GM21360 (cell line): ENCODE data around the gene ADAMTS5.

ENCODE experiments used
- ATAC-seq: cut with Tn5 transposase; IDR thresholded peaks from one replicate; pipeline ENCODE4 v1.9.1; 2021; ENCODE audit warnings: mild to moderate bottlenecking, moderate library complexity; ENCODE audit not compliant: unreplicated experiment

Gene ADAMTS5

DNA sequence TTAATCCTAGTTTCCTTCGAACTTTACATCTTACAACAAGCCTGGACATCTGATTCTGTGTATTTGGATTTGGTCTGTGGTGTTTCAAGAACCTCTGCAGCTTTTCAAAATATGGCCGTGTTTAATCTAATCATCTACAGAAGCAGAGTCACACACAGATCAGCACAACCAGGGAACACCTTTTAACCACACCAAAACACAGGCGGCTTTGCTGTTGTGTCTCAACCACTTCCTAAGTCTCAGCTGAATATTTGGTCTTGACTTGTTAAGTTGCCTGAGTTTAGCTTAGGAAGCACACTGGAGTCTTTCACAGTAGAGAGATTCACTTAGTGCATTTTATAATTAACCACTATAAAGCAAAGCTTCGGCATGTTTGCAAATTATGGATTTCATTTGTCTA, 17.1 kb downstream of the ADAMTS5 start:
- no peak for ATAC-seq

DNA sequence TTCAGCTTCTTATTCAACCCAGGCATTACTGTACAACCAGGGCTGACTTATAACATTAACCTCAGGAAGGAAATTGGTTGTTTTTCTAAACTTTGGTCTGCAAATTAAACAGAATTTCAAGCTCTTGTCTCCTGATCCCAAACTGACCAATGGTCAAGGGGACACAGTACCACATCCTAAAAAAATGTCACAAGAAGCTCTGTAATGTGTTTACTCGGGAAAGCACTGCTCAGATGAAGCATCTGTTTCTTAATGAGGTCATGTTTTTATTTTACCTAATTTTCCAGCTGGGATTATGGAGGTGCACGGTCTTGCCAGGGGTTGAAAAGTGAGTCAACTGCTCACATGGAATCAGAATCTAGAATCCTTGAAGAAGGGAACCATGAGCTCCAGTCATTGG, 18.7 kb downstream of the ADAMTS5 start:
- no peak for ATAC-seq

DNA sequence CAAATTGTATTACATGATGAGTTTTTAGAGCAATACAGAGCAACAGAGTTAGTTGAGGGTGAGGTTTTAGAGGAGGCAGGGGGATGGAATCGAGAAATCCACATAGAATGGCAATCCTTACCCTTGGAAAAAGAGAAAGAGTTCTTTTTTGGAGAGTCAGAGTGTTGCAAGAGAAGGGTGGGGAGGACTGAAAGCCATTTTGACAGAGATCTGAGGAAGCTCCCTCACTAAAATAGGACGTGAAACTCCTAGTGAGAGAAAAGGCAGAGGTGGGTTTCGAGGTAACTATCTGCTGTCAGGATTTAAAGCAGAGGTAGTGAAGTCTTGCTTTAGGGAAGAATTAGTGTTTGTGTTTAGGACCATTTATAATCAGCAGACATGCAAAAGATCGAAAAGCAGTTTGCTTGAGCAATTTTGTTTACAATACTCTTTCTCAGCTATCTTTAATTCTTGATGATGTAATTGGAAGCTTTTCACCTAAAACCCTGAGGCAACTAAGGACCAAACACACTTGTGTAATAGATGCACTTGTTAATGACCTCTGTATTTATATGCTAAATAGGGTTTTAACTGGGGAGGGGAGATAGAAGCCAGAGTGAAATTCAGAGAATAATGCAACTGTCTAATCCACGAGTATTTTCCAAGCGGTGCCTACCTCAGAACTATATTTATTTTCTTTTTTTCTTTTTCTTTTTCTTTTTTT, 20.0 kb downstream of the ADAMTS5 start:
- no peak for ATAC-seq

DNA sequence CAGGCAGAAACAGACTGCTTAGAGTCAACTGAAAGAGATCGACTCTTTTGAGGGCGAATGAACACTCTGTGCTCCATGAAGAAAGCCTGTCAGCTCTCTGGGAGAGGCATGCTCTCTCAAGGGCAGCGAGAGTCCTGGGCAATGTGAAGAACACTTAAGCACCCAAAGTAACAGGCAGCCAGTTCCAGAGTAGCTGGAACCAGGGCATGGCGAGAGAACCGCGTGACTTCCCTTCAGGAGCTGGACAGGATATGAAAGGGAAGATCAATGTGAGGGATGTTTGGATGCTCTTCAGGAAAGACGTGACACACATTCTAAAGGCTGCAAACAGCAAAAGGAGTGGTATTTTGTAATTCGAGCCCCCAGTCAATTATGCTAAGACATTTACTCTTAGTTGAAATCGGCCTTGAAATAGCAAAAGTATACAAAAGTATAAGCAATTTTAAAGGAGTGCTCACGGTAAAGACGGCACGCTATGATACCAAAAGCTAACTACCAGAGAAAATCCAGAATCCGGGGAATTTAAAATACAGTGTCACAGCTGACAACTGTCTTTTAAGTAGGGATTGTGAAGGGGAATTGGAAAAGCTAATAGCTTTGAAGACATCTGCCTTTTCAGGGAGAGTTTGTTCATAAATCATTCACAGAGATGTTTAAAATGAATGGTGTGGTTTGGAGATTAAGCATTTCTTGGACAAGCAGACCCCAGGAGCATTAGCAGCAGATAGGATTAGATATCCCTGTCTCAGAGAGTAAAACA, 20.8 kb downstream of the ADAMTS5 start:
- ATAC-seq = no peak

GRCh38 chr21:26943921-26944320, 23.0 kb downstream of the ADAMTS5 start:
- ATAC-seq = no peak

DNA sequence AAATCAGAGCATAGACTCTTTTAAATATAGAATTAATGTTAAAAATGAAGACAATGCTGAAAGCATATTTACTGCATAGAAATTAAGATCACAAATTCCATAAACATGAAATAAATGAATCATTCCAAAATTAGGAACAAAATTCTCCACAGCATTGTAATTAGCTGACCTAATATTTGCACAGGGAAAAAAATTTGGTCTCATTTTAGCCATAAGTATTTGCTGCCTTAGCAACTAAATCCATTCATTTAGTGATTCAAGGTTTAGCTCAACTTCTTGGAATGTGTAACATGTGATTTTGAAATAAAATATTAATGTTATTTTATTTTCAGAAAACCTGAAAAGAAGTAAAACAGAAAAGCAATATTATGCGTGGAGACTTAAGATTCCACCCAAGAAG, 25.5 kb downstream of the ADAMTS5 start:
- ATAC-seq = no peak

GRCh38 chr21:26939601-26940111, 27.2 kb downstream of the ADAMTS5 start:
- ATAC-seq = no peak

- ATAC-seq = no peak
These were observed 30.2 kb downstream of the ADAMTS5 start for GRCh38 chr21:26936641-26937040.

DNA sequence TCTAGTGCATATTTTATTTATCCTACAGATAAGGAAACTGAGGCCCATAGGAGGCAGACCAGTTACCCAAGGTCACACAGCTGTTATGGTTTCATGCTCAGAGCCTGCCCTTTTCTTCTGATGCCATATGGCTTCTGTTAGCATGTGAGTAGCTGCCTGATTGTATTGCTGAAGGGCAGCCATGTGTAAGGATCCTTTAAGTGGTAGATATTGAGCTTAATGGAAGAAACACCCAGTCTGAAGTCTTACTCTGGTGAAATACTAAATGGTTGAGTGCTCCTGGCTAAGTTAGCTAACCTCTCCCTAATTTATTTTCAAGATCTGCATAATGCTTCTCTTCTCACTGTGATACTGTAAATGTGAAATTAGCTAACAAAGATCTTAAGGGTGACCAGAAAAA, 30.9 kb downstream of the ADAMTS5 start:
- no peak for ATAC-seq

- ATAC-seq = no peak
These were observed 32.5 kb downstream of the ADAMTS5 start for GRCh38 chr21:26934383-26934782.

DNA sequence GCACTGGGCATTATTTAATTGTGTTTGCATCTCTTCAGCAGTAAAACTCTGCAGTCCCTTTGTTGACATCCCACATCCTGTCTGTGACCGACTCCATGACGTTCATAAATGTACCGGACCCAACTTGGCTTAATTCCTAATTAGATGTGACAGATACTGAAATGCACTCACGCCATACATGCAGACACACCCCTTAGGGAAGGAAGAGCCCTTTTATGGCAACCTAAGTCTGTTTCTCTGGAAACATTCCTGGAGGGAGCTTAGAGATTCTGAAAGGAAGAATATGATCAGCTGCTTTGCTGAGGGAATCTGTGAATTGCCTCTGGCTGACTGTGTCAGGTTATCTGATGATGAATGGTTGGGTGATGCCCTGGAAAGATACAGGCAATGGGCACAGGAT, 33.4 kb downstream of the ADAMTS5 start:
- no peak for ATAC-seq

GRCh38 chr21:26925636-26926035, 41.3 kb downstream of the ADAMTS5 start:
- ATAC-seq = no peak

- ATAC-seq = no peak
These were observed 41.8 kb downstream of the ADAMTS5 start for GRCh38 chr21:26925122-26925521.

GRCh38 chr21:26923986-26924385, 42.9 kb downstream of the ADAMTS5 start:
- no peak for ATAC-seq

GRCh38 chr21:26920055-26920454, 46.8 kb downstream of the ADAMTS5 start:
- no peak for ATAC-seq

GRCh38 chr21:26918323-26919079, 48.4 kb downstream of the ADAMTS5 start:
- ATAC-seq = no peak

DNA sequence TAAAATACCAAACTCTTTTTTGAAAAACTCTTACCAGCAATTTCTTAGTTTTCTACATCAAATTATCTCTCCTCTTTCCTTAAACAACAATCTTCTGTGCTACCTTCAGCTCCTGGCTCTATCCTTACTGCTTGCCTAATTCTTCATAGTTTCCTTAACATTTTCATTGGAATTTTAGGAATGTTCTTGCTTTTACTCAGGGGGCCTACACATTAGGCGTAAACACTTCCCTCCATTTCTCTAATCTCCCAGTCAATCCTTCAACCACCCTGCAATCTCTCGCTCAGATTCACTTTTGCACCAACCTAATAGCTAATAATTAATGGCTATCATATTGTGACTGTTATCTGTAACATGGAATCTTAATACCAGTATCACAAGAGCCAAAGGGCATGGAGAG, 50.1 kb downstream of the ADAMTS5 start:
- no peak for ATAC-seq

DNA sequence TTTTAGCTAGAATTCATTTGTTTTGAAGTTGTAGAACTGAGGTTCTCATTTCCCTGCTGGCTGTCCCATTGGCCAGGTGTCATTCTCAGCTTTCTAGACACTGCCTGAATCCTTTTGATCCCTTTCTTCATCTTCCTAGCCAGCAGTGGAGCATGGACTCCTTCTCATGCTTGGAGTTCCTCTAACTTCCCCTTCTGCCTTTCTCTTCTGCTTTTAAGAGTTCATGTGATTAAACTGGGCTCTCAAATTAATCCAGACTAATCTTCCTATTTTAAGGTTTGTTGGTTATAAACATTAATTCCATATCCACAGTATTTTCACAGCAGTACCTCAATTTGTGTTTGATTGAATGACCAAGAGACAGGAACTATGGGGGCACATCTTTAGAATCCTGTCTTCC, 52.3 kb downstream of the ADAMTS5 start:
- ATAC-seq = no peak

DNA sequence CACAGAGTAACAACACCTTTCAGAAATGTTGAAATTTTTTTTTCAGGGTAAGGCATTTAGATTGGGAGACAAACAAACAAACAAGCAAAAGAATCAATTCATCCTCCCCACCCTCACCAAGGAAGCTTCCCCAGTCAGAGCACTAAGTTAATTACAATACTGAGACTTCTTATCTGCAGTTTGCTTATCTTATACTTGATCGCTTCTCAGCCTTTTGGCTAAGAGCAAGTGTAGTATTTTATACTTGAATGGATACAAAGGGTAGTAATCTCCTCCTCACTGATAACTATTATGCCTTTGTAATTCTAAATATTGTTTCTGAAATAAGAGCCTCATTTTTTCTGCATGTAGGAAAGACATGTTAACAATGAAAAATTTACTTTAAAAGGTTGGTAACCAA, 54.4 kb downstream of the ADAMTS5 start:
- no peak for ATAC-seq

GRCh38 chr21:26909972-26910371, 56.9 kb downstream of the ADAMTS5 start:
- ATAC-seq = no peak

DNA sequence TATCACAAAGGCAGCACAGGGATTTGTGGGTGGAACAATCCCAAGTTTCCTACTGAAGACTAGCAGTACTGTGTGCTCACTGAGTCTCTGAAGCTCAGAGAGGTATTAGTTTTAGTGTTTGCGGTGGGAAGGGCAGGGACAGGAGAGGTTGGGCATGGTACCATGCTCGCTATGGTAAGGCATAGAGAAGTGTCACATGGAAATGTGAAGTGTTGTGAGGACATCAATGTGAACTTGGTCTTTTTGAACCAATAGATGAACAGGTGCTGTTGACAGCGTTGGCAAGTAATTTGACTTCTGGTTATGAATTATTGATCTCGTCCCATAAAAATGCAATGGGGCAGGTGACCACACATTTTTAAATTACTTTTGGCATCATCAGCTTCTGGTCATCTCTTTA, 65.9 kb downstream of the ADAMTS5 start:
- no peak for ATAC-seq

GRCh38 chr21:26892151-26892550, 74.7 kb downstream of the ADAMTS5 start:
- ATAC-seq = no peak
